ENCODE data around the gene GSTM4.
"Not testable (repeated sequence)": the region's sequence is repeated elsewhere in the genome, so short reads cannot be mapped to it uniquely, and the experiment has no call there.

The GSTM4 gene

GRCh38 chr1:109668123-109668775 lies 12.3 kb downstream of the GSTM4 start:
- no peak overlapping the region for H3K4me3 ChIP-seq (ENCODE audit: low read depth, low read length)
- DNase-seq (ENCODE audit: low read depth) = no peak
- no peak for TF ChIP-seq CTCF (IDR thresholded peaks at IDR 0.05; ENCODE audit: control insufficient read depth, extremely low read depth, insufficient read depth)

GRCh38 chr1:109669246-109669948 lies 13.5 kb downstream of the GSTM4 start:
- DNase-seq (ENCODE audit: low read depth) = no peak
- no peak for TF ChIP-seq CTCF (IDR thresholded peaks at IDR 0.05; ENCODE audit: control insufficient read depth, extremely low read depth, insufficient read depth)
- no peak overlapping the region for H3K4me3 ChIP-seq (ENCODE audit: low read depth, low read length)

GRCh38 chr1:109669949-109670302 lies 14.0 kb downstream of the GSTM4 start:
- DNase-seq (ENCODE audit: low read depth) = not testable (repeated sequence)

GRCh38 chr1:109671067-109671466 lies 15.2 kb downstream of the GSTM4 start:
- no peak for TF ChIP-seq CTCF (IDR thresholded peaks at IDR 0.05; ENCODE audit: control insufficient read depth, extremely low read depth, insufficient read depth)
- no peak overlapping the region for H3K4me3 ChIP-seq (ENCODE audit: low read depth, low read length)
- DNase-seq (ENCODE audit: low read depth) = no peak

More at GRCh38 chr1:109669949-109670302, 14.0 kb downstream of the GSTM4 start:
- H3K4me3 ChIP-seq (ENCODE audit: low read depth, low read length) = not testable (repeated sequence)

- not testable (repeated sequence) for H3K4me3 ChIP-seq (ENCODE audit: low read depth, low read length); DNase-seq (ENCODE audit: low read depth)
These were observed 18.0 kb downstream of the GSTM4 start for GRCh38 chr1:109673861-109674260.

GRCh38 chr1:109676683-109677381 lies 20.9 kb downstream of the GSTM4 start:
- H3K4me3 ChIP-seq (ENCODE audit: low read depth, low read length); DNase-seq (ENCODE audit: low read depth): not testable (repeated sequence)

- no peak for TF ChIP-seq CTCF (IDR thresholded peaks at IDR 0.05; ENCODE audit: control insufficient read depth, extremely low read depth, insufficient read depth)
These were observed 21.6 kb downstream of the GSTM4 start for GRCh38 chr1:109677459-109677858.

GRCh38 chr1:109678637-109679036 lies 22.7 kb downstream of the GSTM4 start:
- H3K4me3 ChIP-seq (ENCODE audit: low read depth, low read length) = not testable (repeated sequence)
- peak; percentile 19 for DNase-seq (ENCODE audit: low read depth)

More at GRCh38 chr1:109677459-109677858, 21.6 kb downstream of the GSTM4 start:
- no peak overlapping the region for H3K4me3 ChIP-seq (ENCODE audit: low read depth, low read length)
- DNase-seq (ENCODE audit: low read depth) = no peak

- H3K4me3 ChIP-seq (ENCODE audit: low read depth, low read length) = not testable (repeated sequence)
These were observed 28.9 kb downstream of the GSTM4 start for GRCh38 chr1:109684777-109685176.

GRCh38 chr1:109685399-109685798 lies 29.5 kb downstream of the GSTM4 start:
- not testable (repeated sequence) for H3K4me3 ChIP-seq (ENCODE audit: low read depth, low read length)
- peak; percentile 31 for DNase-seq (ENCODE audit: low read depth)

More at GRCh38 chr1:109684777-109685176, 28.9 kb downstream of the GSTM4 start:
- not testable (repeated sequence) for DNase-seq (ENCODE audit: low read depth)

GRCh38 chr1:109685890-109686289 lies 30.0 kb downstream of the GSTM4 start:
- DNase-seq (ENCODE audit: low read depth); H3K4me3 ChIP-seq (ENCODE audit: low read depth, low read length): not testable (repeated sequence)

GRCh38 chr1:109687109-109687508 lies 31.2 kb downstream of the GSTM4 start:
- H3K4me3 ChIP-seq (ENCODE audit: low read depth, low read length); DNase-seq (ENCODE audit: low read depth): not testable (repeated sequence)
